SU-DHL-6 (cell line): ENCODE results near the gene UBAC2.

Experiments used
- H2AFZ ChIP-seq: fragments of 200-600 bp; sonication (generic); 2 replicates; pipeline ENCODE4 v1.6.1; 2014; ENCODE audit warnings: low read depth, mild to moderate bottlenecking, moderate library complexity, mixed read lengths, antibody characterized with exemption, low read length; ENCODE audit not compliant: severe bottlenecking
- H3F3A ChIP-seq: fragments of 200-600 bp; shearing (Covaris generic); 2 replicates; pipeline ENCODE4 v1.6.0; 2016; ENCODE audit warnings: antibody characterized with exemption, mild to moderate bottlenecking; ENCODE audit not compliant: insufficient read depth
- H3K27ac ChIP-seq: fragments of 200-600 bp; sonication (generic); 2 replicates; pipeline ENCODE4 v1.5.1; 2016; ENCODE audit warnings: low read depth, mild to moderate bottlenecking, low read length, moderate library complexity, mixed read lengths
- H3K27me3 ChIP-seq: fragments of 200-600 bp; sonication (generic), shearing (Covaris generic); 2 replicates; pipeline ENCODE4 v1.6.0; 2014; ENCODE audit warnings: mild to moderate bottlenecking, low read length
- H3K36me3 ChIP-seq: fragments of 200-600 bp; sonication (generic); 2 replicates; pipeline ENCODE4 v1.6.1; 2014; ENCODE audit warnings: mild to moderate bottlenecking, low read length, mixed read lengths
- H3K4me2 ChIP-seq: fragments of 300-600, 200-600 bp; shearing (Covaris generic), sonication (generic); 2 replicates; pipeline ENCODE4 v1.6.0; 2014; ENCODE audit warnings: low read length, low read depth, mild to moderate bottlenecking; ENCODE audit not compliant: poor library complexity, severe bottlenecking
- H3K4me3 ChIP-seq: fragments of 200-600 bp; sonication (generic); 2 replicates; pipeline ENCODE4 v1.5.1; 2014; ENCODE audit warnings: antibody characterized with exemption, low read length, mild to moderate bottlenecking, mixed read lengths; ENCODE audit not compliant: insufficient read depth, poor library complexity, severe bottlenecking
- H3K79me2 ChIP-seq: fragments of 200-600 bp; sonication (generic); 2 replicates; pipeline ENCODE4 v1.6.1; 2014; ENCODE audit warnings: mild to moderate bottlenecking, low read length, moderate library complexity; ENCODE audit not compliant: insufficient read depth
- H3K9ac ChIP-seq: fragments of 200-600 bp; sonication (generic); 2 replicates; pipeline ENCODE4 v1.7.0; 2014; ENCODE audit warnings: mild to moderate bottlenecking, low read length
- H3K9me2 ChIP-seq: fragments of 200-600 bp; sonication (generic); replicated peaks from 2 replicates; pipeline ENCODE4 v1.6.1; 2014; ENCODE audit warnings: low read length; ENCODE audit not compliant: insufficient read depth
- H3K9me3 ChIP-seq: fragments of 200-600 bp; sonication (generic); 2 replicates; pipeline ENCODE4 v1.6.1; 2014; ENCODE audit warnings: low read length, mixed read lengths; ENCODE audit not compliant: insufficient read depth
- H4K20me1 ChIP-seq: fragments of 200-600 bp; sonication (generic); 2 replicates; pipeline ENCODE4 v1.6.1; 2014; ENCODE audit warnings: low read depth, mild to moderate bottlenecking, antibody characterized with exemption, low read length, moderate library complexity, mixed read lengths
- CTCF ChIP-seq: fragments of 200-600 bp; sonication (generic); IDR thresholded peaks from one replicate; pipeline ENCODE4 v1.5.1; 2017; ENCODE audit warnings: antibody characterized with exemption, mild to moderate bottlenecking, low read length, moderate library complexity; ENCODE audit not compliant: insufficient read depth, poor library complexity, severe bottlenecking
- EZH2phosphoT487 ChIP-seq: fragments of 200-600 bp; sonication (generic), shearing (Covaris generic); conservative IDR thresholded peaks from 2 replicates; pipeline ENCODE4 v1.6.1; 2018; ENCODE audit warnings: mild to moderate bottlenecking, antibody characterized with exemption, low read length, moderate library complexity, mixed read lengths

UBAC2 gene

GRCh38 chr13:99379856-99380801 lies 179.5 kb downstream of the UBAC2 start:
- Histone ChIP-seq H3F3A (no peaks in the 10 kb centered on the region), H4K20me1 (no peaks in the 10 kb centered on the region), H3K9me3 (no peaks in the 10 kb centered on the region), H3K9ac (no peak overlapping the region), H3K79me2 (no peaks in the 10 kb centered on the region), H2AFZ (no peak overlapping the region), H3K9me2 (no peaks in the 10 kb centered on the region), H3K27ac (no peak overlapping the region), H3K4me3 (no peak overlapping the region), H3K4me2 (no peak overlapping the region), H3K27me3 (no peaks in the 10 kb centered on the region), H3K36me3 (no peaks in the 10 kb centered on the region)
- TF ChIP-seq CTCF, result no peak
- TF ChIP-seq EZH2phosphoT487, result no peak

DNA sequence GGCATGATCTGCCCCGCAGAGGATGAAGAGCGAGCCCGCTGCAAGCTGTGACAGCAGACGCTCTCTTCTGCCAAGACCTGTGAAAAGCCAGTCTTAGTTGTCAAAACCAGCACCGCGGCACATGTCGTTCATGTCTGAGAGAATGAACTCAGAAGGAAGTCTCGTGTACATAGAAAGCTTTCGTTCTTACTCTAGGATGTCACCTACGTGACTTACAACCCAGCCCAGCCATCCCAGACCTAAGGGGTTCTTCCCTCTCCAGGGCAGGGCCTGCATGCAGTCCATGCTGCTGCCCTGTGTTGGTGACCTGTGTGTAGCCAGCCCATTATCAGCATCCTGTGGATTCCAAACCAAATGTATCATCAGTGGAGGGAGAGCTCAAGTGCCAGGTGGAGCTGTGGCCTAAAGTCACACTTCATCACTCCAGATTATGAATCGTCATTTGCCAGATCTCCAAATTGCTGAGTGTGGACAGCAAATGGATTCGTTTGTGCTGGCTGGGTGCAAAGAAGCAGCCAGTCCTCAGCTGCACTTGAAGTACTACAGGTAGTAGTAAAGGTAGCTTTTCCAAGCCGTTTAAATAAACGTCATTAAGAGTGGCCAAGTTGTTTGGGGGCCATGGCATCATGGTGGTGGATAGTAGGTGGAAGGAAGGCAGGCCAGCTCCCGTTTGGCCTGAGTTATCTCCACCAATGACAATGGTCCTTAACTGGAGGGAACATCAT lies 180.4 kb downstream of the UBAC2 start:
- Histone ChIP-seq H2AFZ (no peak overlapping the region), H3K27me3 (no peaks in the 10 kb centered on the region), H3K9me3 (no peaks in the 10 kb centered on the region), H3F3A (no peaks in the 10 kb centered on the region), H3K9ac (no peak overlapping the region), H4K20me1 (no peaks in the 10 kb centered on the region), H3K9me2 (no peaks in the 10 kb centered on the region), H3K79me2 (no peaks in the 10 kb centered on the region), H3K36me3 (no peaks in the 10 kb centered on the region), H3K4me2 (no peak overlapping the region), H3K4me3 (no peak overlapping the region), H3K27ac (no peak overlapping the region)
- TF ChIP-seq EZH2phosphoT487, result no peak
- no peak for TF ChIP-seq CTCF

GRCh38 chr13:99381766-99382165 lies 181.1 kb downstream of the UBAC2 start:
- Histone ChIP-seq H3F3A (no peaks in the 10 kb centered on the region), H3K4me3 (no peak overlapping the region), H3K9me3 (no peaks in the 10 kb centered on the region), H3K36me3 (no peaks in the 10 kb centered on the region), H3K9ac (no peak overlapping the region), H3K27ac (no peak overlapping the region), H2AFZ (no peak overlapping the region), H3K9me2 (no peaks in the 10 kb centered on the region), H3K27me3 (no peaks in the 10 kb centered on the region), H4K20me1 (no peaks in the 10 kb centered on the region), H3K79me2 (no peaks in the 10 kb centered on the region), H3K4me2 (no peak overlapping the region)
- TF ChIP-seq CTCF (no peak), EZH2phosphoT487 (no peak)
